CD4-positive, alpha-beta T cell treated with Interleukin-2 at 100 ng/mL for 4 hours (primary cell): Measurements from ENCODE around the gene THEM4.

Source experiments
- DNase-seq: peaks from one replicate; pipeline ENCODE4 v3.0.0-alpha.2; 2020; ENCODE audit warnings: low spot score

The THEM4 gene

GRCh38 chr1:151909167-151910149 is at the start of gene THEM4:
TSS of gene THEM4 (minus strand) at chr1:151909511. CDS start at chr1:151909458, 53 bp downstream.
- peak; percentile 91 for DNase-seq

GRCh38 chr1:151958959-151959358 is 49.6 kb upstream of the THEM4 start:
- DNase-seq: no peak

- DNase-seq: no peak
Measured at GRCh38 chr1:151956957-151957497, 47.7 kb upstream of the THEM4 start.

- DNase-seq: no peak
Measured at GRCh38 chr1:151953409-151954094, 44.2 kb upstream of the THEM4 start.

GRCh38 chr1:151952811-151953210 is 43.5 kb upstream of the THEM4 start:
- DNase-seq: no peak

GRCh38 chr1:151949371-151950193 is 40.3 kb upstream of the THEM4 start:
- DNase-seq: no peak

- DNase-seq: no peak
Measured at GRCh38 chr1:151948506-151948905, 39.2 kb upstream of the THEM4 start.

- no peak for DNase-seq
Measured at GRCh38 chr1:151947140-151947539, 37.8 kb upstream of the THEM4 start.

GRCh38 chr1:151945725-151946722 is 36.7 kb upstream of the THEM4 start:
- DNase-seq: peak; percentile 98

GRCh38 chr1:151944857-151945575 is 35.7 kb upstream of the THEM4 start:
- DNase-seq: peak; percentile 24

- DNase-seq: peak; percentile 35
Measured at GRCh38 chr1:151944126-151944856, 35.0 kb upstream of the THEM4 start.

GRCh38 chr1:151943591-151943990 is 34.3 kb upstream of the THEM4 start:
- no peak for DNase-seq

- DNase-seq: no peak
Measured at GRCh38 chr1:151942882-151943281, 33.6 kb upstream of the THEM4 start.

GRCh38 chr1:151940541-151940940 is 31.2 kb upstream of the THEM4 start:
- no peak for DNase-seq

GRCh38 chr1:151939779-151940178 is 30.5 kb upstream of the THEM4 start:
- DNase-seq: no peak

GRCh38 chr1:151939141-151939540 is 29.8 kb upstream of the THEM4 start:
- DNase-seq: no peak

- no peak for DNase-seq
Measured at GRCh38 chr1:151936653-151937052, 27.3 kb upstream of the THEM4 start.

GRCh38 chr1:151935894-151936602 is 26.7 kb upstream of the THEM4 start:
- DNase-seq: no peak

GRCh38 chr1:151935154-151935553 is 25.8 kb upstream of the THEM4 start:
- DNase-seq: no peak
